ENCODE measurements around the gene HPCAL4. TPM values are rescaled to one million over a fixed set of nuclear protein-coding genes. Genes with fewer than 3 reads are reported as not detected.

The HPCAL4 gene
- total RNA-seq, 1 experiment from 2014 or later, result 0.13 TPM

- Histone ChIP-seq H3K4me3 (no peak overlapping the region), H3K36me3 (peaks cover 84% of the 10 kb centered on the region), H3K9me3 (replicated peaks) (no peaks in the 10 kb centered on the region), H3K27ac (no peak overlapping the region), H3K27me3 (replicated peaks) (no peaks in the 10 kb centered on the region), H3K4me1 (replicated peaks) (peaks cover 27% of the 10 kb centered on the region)
- no peak for DNase-seq (ENCODE audit: low read depth in 1 of 2, low spot score in 2 of 2)
Observed at GRCh38 chr1:39631361-39632322, 59.6 kb downstream of the HPCAL4 start.

DNA sequence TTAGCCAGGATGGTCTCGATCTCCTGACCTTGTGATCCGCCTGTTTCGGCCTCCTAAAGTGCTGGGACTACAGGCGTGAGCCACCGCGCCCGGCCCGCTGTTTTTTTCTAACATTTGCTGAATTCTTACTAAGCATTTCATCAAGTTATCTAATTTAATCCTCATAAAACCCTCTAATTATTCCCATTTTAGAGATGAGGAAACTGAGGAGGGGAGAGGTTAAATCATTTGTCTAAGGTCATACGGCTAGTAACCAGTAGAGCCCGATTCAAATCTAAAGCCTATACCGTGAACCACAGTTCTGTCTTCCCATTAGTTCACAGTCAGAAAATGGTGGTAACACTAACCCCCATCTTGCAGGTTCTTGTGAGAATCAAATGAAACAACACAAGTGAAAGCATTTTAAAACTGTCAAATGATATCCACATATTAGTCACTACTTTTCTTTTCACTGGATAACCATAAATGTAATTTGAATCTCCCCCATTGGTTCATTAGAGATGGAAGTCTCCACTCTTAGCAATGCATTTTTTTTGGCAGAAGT lies 62.4 kb downstream of the HPCAL4 start:
- no peak overlapping the region for H3K27ac ChIP-seq
- no peak for DNase-seq (ENCODE audit: low read depth in 1 of 2, low spot score in 2 of 2)
- H3K4me3 ChIP-seq, result no peak overlapping the region
- peaks cover 94% of the 10 kb centered on the region for H3K36me3 ChIP-seq
- no peaks in the 10 kb centered on the region; the same call in none of the 2 replicates for H3K4me1 ChIP-seq (replicated peaks)
- no peaks in the 10 kb centered on the region for H3K27me3 ChIP-seq (replicated peaks)
- no peaks in the 10 kb centered on the region for H3K9me3 ChIP-seq (replicated peaks)

Other genes with a start within 250 kb of the HPCAL4 start
- not detected in 2 replicates for gene BMP8A, start 199.8 kb downstream of the HPCAL4 start, total RNA-seq (2014; rRNA removed; shearing (Covaris generic))
- gene PABPC4, start 114.6 kb downstream of the HPCAL4 start, total RNA-seq (2014; rRNA removed; shearing (Covaris generic)), result 93.2 and 99.1 TPM in 2 replicates
- 12.7 and 14.4 TPM in 2 replicates for gene HEYL, start 51.8 kb downstream of the HPCAL4 start, total RNA-seq (2014; rRNA removed; shearing (Covaris generic))
- gene NT5C1A, start 19.3 kb downstream of the HPCAL4 start, total RNA-seq (2014; rRNA removed; shearing (Covaris generic)), result not detected in 2 replicates
- gene PPIE, start 47.4 kb upstream of the HPCAL4 start, total RNA-seq (2014; rRNA removed; shearing (Covaris generic)), result 43.0 and 48.7 TPM in 2 replicates
- 0.13 and 0.44 TPM in 2 replicates for gene OXCT2, start 79.9 kb upstream of the HPCAL4 start, total RNA-seq (2014; rRNA removed; shearing (Covaris generic))
- 0.08 TPM in 1 of 2 replicates, not detected in the other for gene BMP8B, start 97.4 kb upstream of the HPCAL4 start, total RNA-seq (2014; rRNA removed; shearing (Covaris generic))
- gene TRIT1, start 192.1 kb upstream of the HPCAL4 start, total RNA-seq (2014; rRNA removed; shearing (Covaris generic)), result 25.7 and 33.5 TPM in 2 replicates
- 5.3 and 8.1 TPM in 2 replicates for gene MYCL, start 210.5 kb upstream of the HPCAL4 start, total RNA-seq (2014; rRNA removed; shearing (Covaris generic))

All from SJSA1 (cell line).